ENCODE results near the gene FNBP1L.

DNA sequence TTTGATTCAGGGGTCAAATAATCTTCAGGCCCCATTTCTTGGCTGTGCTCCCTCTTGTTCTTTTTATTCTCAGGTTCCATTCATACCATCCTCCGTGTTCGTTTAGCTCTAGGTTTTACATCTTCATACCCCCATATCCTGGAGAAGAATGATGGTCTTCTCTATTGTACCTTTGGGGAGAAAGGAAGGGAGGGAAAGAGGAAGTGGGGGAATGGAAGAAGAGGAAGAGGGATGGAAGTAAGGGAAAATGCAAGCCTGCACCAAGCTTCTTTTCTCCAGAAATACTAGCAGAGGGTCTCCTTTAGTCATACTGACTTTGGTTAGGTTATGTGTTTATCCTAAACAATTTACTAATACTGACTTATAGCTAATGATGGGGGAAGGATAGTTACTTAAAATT, 52.4 kb downstream of the FNBP1L start:
- TF ChIP-seq, protein P1, sequence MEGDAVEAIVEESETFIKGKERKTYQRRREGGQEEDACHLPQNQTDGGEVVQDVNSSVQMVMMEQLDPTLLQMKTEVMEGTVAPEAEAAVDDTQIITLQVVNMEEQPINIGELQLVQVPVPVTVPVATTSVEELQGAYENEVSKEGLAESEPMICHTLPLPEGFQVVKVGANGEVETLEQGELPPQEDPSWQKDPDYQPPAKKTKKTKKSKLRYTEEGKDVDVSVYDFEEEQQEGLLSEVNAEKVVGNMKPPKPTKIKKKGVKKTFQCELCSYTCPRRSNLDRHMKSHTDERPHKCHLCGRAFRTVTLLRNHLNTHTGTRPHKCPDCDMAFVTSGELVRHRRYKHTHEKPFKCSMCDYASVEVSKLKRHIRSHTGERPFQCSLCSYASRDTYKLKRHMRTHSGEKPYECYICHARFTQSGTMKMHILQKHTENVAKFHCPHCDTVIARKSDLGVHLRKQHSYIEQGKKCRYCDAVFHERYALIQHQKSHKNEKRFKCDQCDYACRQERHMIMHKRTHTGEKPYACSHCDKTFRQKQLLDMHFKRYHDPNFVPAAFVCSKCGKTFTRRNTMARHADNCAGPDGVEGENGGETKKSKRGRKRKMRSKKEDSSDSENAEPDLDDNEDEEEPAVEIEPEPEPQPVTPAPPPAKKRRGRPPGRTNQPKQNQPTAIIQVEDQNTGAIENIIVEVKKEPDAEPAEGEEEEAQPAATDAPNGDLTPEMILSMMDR (IDR thresholded peaks at IDR 0.05; ENCODE audit: low read length) = no peak
- no peak for TF ChIP-seq EZH2 (optimal IDR thresholded peaks at IDR 0.05; ENCODE audit: low read depth, low read length)
- TF ChIP-seq EZH2phosphoT487 (IDR thresholded peaks at IDR 0.05; ENCODE audit: low read length) = no peak

Measured in MM.1S (cell line).